Measurements from ENCODE around the gene SPOCK1. TPM values are rescaled to one million over a fixed set of nuclear protein-coding genes. Genes with fewer than 3 reads are reported as not detected.

Gene SPOCK1
- total and polyA plus RNA-seq, 2 of the 4 experiments (the other 2 are of a cell fraction), result 5.0 to 20.3 TPM

GRCh38 chr5:137441476-137441875 lies 57.6 kb downstream of the SPOCK1 start:
- CTCF ChIA-PET, result no interaction called here
- no CpG with 5 or more reads among the region's 2 CpGs for WGBS, 2 experiments (ENCODE audit: extremely low coverage in 2 of 2, insufficient read length in 1 of 2)

More at GRCh38 chr5:137441476-137441875, 57.6 kb downstream of the SPOCK1 start:
- Histone ChIP-seq H2BK5ac (ENCODE audit: low read depth, low read length, poor library complexity, severe bottlenecking) (no peak overlapping the region), H2AFZ (replicated peaks; ENCODE audit: low read length, poor library complexity) (no peak overlapping the region), H4K5ac (ENCODE audit: low read depth, low read length) (no peak overlapping the region), H3K23ac (ENCODE audit: low read depth, low read length) (no peak overlapping the region), H2BK120ac (ENCODE audit: low read depth, low read length) (no peak overlapping the region), H2BK15ac (ENCODE audit: low read depth, low read length) (no peak overlapping the region), H3K9me1 (ENCODE audit: insufficient read depth, low read length) (no peaks in the 10 kb centered on the region), H3K36me3 (ENCODE audit: control insufficient read depth, insufficient read depth, low read length) (no peaks in the 10 kb centered on the region), H3K56ac (ENCODE audit: extremely low read depth, insufficient read depth, low read length) (no peak overlapping the region), H3K18ac (ENCODE audit: low read depth, low read length) (no peak overlapping the region), H3K9me3 (ENCODE audit: control insufficient read depth, insufficient read depth, low read length) (peaks cover 4% of the 10 kb centered on the region; the same call in 1 of the 2 replicates), H3K27ac (ENCODE audit: insufficient read depth, low read length) (no peak overlapping the region), H3K4me1 (ENCODE audit: control insufficient read depth, insufficient read depth, low read length) (no peaks in the 10 kb centered on the region), H2AK5ac (ENCODE audit: low read depth, low read length) (no peak overlapping the region), H4K91ac (ENCODE audit: insufficient read depth, low read depth, low read length) (no peak overlapping the region), H3K9ac (ENCODE audit: low read depth, low read length) (no peak overlapping the region), H3K4me3 (ENCODE audit: insufficient read depth, low read depth, low read length) (no peak overlapping the region), H3K14ac (replicated peaks; ENCODE audit: low read depth, low read length) (no peak overlapping the region), H4K20me1 (ENCODE audit: insufficient read depth, low read length) (no peaks in the 10 kb centered on the region), H2BK20ac (ENCODE audit: low read depth, low read length) (no peak overlapping the region), H3K27me3 (ENCODE audit: control insufficient read depth, insufficient read depth, low read length) (no peaks in the 10 kb centered on the region), H3K79me1 (ENCODE audit: low read depth in 1 of 2, low read length in 2 of 2) (no peaks in the 10 kb centered on the region), H2AK9ac (replicated peaks; ENCODE audit: low read depth, low read length, poor library complexity) (no peak overlapping the region), H3K4me2 (ENCODE audit: low read depth, low read length) (no peak overlapping the region), H4K8ac (ENCODE audit: low read depth in 2 of 2, low read length in 2 of 2) (no peak overlapping the region), H3K4ac (ENCODE audit: low read depth, low read length) (no peak overlapping the region)
- TF ChIP-seq FOS (IDR thresholded peaks at IDR 0.05; ENCODE audit: low read depth, low read length), result no peak
- TF ChIP-seq MXI1 (IDR thresholded peaks at IDR 0.05; ENCODE audit: borderline replicate concordance, low read depth, low read length), result no peak
- no peak for TF ChIP-seq NFE2L2 (IDR thresholded peaks at IDR 0.05; ENCODE audit: low read depth, low read length)
- TF ChIP-seq MAZ (IDR thresholded peaks at IDR 0.05; ENCODE audit: borderline replicate concordance, low read depth, low read length), result no peak
- TF ChIP-seq RAD21 (IDR thresholded peaks at IDR 0.05; ENCODE audit: low read length), result no peak
- TF ChIP-seq MAFK (IDR thresholded peaks at IDR 0.05; ENCODE audit: low read depth, low read length), result no peak
- TF ChIP-seq ELK1 (IDR thresholded peaks at IDR 0.05; ENCODE audit: borderline replicate concordance, low read depth, low read length), result no peak
- TF ChIP-seq SMC3 (IDR thresholded peaks at IDR 0.05; ENCODE audit: low read depth, low read length), result no peak
- dilution Hi-C loops (cut with HindIII; ENCODE audit: low sequenced_read_pairs, unreplicated experiment), result no loop called here
- DNase-seq (no peak), ATAC-seq (ENCODE audit: low read depth) (no peak)
- in situ Hi-C loops (cut with MboI; ENCODE audit: low sequenced_read_pairs), result no loop called here
- POLR2A ChIA-PET (ENCODE audit: unreplicated experiment), result no interaction called here
- intact Hi-C loops (cut with micrococcal nuclease), result no loop called here
- no TSS peak for BruUV-seq (replicated peaks)

Data from IMR-90 (cell line).